ENCODE measurements around the gene B3GALT4.
"Not testable (repeated sequence)": the region's sequence is repeated elsewhere in the genome, so short reads cannot be mapped to it uniquely, and the experiment has no call there.

B3GALT4 gene

DNA sequence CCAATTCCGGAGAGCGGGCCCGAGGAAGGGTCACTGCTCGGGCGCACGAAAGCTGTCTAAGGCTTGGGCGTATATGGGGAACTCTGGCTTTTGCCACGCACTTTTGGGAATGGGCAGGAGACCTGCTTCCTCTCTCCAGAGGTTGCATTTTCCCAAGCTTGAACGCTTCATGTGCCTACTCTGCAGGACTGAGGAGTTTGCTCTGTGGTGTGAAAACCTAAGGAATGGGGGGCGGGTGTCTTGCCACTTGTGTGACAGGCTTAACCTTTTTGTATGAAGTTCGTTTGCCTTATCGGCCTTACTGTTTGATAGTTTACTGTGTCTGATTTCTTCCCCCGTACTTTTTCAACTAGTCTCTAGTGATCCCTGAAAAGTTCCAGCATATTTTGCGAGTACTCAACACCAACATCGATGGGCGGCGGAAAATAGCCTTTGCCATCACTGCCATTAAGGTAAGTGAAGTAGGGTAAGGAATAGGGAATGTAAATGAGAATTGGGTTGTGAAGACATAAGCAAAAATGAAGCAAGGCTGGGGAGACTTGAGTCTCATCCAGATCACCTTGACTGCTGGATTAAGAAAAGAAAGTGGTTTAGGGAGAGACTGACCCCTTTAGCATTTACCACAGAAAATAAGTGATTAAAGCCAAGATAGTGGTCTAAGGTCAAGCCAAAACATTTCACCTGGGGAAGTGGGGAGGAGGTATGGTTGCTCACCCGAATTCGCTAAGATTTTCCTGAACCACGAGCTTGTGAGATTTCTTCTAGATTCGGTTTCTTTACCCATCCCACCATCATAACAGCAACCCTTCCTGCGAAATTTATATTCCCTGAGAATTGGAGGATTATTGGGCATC lies 4.4 kb upstream of the B3GALT4 start:
- no peak for DNase-seq

DNA sequence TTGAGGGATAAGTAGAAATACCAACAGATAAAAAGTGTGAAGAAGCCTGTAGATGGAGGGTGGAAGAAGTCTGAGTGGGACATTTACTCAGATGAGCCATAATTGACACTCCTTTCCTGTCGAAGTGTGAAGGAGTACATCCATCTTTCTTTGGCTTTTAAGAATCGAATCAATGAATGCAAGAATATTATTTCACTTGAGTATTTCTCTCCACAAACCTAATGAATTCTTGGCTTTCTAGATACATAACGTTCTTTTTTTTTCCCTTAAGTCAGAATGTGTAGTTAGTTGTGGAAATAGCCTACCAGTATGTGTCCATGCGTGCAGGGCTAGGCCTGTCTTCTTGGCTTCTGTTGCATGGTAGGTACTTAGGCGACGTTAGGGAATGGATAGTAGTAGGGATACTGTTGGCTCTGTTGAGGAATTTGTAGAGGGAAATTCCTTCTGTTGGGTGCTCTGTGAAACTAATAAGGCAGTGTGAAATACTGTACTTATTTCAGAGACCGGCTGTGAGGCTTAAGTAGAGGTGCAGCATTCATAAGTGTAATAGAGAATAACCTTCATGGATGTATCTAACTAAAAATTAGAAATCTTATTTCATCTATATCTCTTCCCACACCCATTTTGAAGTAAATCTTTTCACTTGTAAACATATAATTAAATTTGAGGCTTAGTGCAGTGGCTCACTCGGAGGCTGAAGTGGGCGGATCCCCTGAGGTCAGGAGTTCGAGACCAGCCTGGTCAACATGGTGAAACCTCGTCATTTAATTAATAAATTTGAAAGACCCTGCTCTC lies 3.6 kb upstream of the B3GALT4 start:
- no peak for DNase-seq

DNA sequence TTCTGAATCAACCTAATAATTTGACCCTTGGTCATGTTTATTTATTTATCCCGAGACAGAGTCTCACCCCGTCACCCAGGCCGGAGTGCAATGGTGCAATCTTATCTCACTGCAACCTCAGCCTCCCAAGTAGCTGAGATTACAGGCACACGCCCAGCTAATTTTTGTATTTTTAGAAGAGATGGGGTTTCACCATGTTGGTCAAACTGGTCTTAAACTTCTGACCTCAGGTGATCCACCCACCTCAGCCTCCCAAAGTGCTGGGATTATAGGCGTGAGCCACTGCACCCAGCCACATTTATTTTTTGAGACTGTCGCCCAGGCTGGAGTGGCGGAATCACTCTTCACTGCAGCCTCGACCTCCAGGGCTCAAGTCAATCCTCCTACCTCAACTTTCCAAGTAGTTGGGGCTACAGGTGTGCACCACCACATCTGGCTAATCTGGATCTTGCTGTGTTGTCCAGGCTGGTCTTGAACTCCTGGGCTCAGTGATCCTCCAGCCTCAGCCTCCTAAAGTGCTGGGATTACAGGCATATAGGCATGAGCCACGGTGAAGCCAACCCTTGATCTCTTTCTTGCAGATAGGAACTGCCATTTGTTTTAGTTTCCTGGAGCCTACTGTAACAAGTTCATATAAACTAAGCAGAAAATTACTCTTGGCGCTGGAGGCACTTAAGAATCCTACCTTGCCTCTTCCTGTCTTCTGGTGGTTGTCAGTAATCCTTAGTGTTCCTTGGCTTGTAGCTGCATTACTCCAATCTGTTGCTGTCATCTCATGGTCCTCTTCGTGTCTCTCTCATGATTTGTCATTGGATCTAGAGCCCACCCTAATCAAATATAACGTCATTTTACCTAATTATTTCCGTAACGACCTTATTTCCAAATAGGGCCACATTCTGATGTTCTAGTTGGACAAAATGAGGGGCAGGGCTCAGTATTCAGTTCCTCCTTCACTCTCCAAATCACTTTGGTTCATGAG lies 2.7 kb upstream of the B3GALT4 start:
- DNase-seq: no peak

DNA sequence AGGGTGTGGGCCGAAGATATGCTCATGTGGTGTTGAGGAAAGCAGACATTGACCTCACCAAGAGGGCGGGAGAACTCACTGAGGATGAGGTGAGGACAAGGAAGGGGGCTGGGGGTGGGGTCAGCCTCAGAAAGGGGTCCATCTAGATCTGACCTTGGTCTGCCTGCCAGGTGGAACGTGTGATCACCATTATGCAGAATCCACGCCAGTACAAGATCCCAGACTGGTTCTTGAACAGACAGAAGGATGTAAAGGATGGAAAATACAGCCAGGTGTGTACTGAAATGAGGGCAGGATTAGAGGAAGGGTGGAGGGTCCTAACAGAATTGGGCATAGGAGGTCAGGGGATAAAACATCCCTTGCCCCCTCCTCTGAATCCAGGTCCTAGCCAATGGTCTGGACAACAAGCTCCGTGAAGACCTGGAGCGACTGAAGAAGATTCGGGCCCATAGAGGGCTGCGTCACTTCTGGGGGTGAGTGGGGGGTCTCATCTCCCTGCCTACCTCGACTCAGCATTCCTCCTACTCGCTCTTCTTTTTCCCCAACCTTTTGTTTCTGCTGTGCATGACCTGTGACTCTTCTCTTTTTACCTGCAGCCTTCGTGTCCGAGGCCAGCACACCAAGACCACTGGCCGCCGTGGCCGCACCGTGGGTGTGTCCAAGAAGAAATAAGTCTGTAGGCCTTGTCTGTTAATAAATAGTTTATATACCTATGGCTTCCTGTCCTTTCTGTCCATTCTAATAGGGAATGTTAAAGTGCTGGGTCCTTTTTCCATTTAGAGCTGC lies 935 bp upstream of the B3GALT4 start:
- DNase-seq: not testable (repeated sequence)

DNA sequence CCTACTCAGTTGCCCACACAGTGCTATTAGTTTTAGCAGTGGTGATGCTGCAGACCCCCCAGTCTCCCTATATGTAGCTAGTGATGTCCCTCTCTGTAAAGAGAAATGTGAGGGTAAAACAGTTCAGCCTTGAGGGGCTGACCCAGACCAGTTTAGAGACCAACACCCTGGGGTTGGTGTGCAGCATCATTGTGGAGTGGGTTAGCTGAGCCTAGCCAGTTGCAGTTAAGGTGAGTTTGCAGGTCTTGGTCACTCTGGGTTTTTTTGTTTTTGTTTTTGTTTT lies 401 bp upstream of the B3GALT4 start:
- no peak for DNase-seq

DNA sequence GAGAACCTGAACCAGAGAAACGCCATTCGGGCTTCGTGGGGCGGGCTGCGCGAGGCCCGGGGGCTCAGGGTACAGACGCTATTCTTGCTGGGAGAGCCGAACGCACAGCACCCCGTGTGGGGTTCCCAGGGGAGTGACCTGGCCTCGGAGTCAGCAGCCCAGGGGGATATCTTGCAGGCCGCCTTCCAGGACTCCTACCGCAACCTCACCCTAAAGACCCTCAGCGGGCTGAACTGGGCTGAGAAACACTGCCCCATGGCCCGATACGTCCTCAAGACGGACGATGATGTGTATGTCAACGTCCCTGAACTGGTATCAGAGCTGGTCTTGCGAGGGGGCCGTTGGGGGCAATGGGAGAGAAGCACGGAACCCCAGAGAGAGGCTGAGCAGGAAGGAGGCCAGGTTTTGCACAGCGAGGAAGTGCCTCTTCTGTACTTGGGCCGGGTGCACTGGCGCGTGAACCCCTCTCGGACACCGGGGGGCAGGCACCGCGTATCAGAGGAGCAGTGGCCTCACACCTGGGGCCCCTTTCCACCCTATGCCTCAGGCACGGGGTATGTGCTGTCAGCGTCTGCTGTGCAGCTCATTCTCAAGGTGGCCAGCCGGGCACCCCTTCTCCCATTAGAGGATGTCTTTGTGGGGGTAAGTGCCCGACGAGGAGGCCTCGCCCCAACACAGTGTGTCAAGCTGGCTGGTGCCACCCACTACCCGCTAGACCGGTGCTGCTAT lies 904 bp downstream of the B3GALT4 start:
- DNase-seq: peak; percentile 33

DNA sequence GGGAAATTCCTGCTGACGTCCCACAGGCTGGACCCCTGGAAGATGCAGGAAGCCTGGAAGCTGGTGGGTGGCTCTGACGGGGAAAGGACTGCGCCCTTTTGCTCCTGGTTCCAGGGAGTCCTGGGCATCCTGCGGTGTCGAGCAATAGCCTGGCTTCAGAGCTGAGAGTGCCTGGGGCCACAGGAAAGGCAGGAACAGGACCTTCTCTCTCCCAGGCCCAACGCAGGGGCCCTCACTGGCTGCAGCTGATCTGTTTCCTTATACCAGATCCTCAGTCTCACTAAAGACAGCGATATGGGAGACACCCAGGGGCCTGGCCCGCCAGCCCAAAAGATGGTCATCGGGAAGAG lies 1.4 kb downstream of the B3GALT4 start:
- no peak for DNase-seq

DNA sequence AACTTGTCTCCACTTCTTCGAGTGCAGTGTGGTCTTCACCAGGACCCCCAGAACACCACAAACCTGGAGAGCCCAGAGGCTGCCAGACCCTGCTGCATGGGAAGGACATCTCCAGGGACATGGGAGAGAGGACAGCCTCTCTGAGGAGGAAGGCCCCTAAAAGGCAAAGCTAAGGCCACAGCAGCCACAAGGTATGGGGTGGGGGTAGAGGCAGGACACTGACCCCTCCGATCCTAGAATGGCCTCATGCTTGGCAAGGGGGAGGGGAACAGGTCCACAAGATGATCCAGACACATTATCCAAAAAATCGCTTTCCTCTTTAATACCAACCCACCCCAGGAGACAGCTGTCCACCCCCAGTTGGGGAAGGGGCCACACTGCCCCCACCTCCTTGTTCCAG lies 1.9 kb downstream of the B3GALT4 start:
- DNase-seq: no peak

DNA sequence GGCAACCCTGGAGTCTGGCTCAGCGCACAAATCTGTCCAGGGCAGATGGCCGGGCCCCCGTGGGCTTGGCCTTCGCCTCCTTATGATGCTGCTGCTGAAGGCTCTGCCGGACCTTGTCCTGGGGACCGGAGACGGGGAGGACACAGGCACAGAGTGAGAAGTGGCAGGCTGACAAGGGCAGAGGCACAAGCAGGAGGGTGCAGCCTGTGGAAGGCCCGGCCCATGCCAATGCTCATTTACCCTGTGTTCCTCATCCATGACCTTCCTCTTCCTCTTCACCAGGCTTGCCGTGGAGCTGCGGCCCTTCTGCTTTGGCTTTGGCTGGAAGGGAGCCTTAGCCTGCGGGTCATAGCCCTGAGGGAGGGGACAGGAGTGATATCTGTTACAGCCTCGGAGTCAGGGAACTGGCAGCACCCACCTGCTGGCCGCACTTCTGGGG lies 2.4 kb downstream of the B3GALT4 start:
- DNase-seq: no peak

DNA sequence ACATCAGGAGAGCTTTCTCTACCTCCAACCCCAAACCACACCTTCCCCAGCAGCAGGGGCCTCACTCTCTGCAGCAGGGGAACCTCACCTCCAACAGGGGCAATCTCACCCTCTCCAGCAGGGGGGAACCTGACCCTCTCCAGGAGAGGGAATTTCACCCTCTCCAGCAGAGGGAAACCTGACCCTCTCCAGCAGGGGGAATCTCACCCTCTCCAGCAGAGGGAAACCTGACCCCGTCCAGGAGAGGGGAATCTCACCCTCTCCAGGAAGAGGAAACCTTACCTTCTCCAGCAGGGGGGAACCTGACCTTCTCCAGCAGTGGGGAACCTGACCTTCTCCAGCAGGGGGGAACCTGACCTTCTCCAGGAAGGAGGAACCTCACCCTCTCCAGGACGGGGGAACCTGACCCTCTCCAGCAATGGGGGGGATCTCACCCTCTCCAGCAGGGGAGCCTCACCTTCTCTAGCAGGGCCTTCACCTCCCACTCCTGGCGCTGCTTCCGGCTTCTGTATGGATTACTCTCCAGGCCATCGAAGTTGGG lies 3.1 kb downstream of the B3GALT4 start:
- no peak for DNase-seq

DNA sequence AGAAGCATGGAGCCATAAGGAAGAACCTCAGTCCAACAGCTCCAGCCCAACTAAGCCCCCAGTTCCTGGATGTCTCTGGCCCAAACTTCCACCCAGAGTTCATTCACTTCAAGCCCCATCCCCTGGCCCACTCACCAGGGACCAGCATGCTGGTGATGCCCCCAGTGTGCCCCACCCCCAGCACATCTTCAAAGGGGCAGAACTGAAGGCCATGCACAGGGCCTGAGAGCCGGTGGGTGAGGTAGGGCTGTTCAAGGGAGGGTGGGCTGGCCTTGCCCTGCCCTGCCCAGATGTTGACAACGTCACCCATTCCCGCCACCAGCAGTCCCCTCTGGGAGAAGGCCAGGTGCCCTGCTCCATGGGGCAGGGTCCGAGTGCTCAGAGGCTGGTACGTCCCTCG lies 3.6 kb downstream of the B3GALT4 start:
- no peak for DNase-seq

DNA sequence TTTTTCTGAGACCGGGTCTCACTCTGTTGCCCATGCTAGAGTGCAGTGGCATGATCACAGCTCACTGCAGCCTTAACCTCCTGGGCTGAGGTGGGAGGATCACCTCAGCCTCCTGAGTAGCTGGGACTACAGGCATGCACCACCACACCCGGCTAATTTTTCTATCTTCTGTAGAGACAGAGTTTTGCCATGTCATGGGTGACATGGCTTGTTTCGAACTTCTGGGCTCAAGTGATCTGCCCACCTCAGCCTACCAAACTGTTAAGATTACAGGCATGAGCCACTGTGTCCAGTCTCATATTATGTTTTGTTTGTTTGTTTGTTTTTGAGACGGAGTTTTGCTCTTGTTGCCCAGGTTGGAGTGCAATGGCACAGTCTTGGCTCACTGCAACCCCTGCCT lies 8.3 kb downstream of the B3GALT4 start:
- not testable (repeated sequence) for DNase-seq

DNA sequence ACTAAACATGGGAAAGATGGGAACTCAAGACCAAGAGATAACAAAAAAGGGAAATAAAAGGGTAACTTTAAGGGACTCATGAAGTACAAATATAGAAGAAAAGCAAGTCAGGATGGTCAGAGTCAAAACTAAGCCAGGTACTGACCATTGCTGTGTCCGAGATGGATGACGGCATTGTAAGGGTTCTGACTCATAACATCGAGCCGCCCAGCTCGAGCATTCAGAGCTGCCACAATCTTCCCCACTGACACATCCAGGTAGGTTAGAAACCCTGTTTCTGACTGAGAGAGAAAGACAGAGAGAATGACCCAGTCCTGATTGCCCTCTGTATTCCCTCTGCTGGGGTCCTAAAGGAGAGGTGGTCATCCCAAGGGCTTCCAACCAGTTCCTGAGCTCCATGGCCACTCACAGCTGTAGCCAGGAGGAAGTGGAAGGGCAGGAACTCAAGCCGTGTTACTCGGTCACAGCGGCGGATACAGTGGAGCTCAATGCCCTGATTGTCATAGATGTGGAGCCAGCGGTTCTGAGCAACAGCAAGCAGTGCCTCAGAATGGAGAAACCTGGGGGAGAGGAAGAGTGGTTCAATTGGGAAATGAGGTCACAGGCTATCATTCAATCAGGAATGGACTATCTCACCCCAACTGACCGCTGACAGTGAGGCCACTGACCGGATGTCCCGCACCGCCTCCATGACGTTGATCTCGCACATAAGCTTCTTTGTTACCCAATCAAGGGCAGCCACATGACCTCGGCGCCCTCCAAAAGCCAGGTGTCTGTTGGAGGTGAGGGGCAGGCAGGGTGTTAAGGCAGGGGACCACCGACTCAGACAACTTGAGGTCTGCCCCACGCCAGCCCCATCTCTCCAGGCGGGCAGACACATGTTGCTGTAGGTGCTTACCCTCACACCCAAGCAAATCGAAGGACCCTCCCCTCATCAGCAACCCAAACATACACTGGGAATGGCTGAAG lies 10.3 kb downstream of the B3GALT4 start:
- DNase-seq: no peak

DNA sequence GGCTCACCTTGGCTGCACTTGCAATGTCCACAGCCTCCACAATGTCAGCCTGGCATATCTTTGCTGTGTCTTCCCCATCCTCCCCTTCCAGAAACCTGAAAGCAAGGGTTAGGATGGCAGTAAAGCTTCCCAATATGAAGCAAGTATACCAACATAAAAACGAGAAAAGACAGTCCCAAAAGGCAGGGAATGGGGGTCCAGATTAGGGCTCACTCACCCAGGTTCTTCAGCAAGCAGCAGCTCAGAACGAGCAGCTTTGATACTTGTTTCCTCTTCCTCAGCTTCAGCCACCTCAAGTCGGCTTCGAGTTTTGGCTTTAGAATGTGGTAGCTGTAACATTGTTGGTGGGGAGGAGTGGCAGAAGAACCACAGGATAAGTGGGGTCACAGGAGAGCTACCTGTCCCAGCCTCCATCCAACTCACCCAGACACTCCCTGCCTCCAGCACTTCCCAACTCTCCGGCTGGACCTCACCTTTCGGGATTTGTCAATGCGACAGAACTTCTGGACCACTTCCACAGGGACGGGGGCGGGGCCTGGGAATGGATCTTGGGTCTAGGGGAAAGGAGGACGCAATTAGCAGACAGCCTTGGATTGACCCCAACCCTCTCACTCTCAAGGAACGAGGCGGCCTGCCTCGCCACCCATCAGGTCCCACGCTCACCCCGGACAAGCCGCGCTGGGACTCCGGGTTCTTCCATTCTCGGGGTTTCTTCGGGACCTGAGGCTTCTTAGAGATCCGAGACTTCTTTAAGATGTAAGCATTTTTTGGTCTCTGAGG lies 11.4 kb downstream of the B3GALT4 start:
- DNase-seq: no peak

DNA sequence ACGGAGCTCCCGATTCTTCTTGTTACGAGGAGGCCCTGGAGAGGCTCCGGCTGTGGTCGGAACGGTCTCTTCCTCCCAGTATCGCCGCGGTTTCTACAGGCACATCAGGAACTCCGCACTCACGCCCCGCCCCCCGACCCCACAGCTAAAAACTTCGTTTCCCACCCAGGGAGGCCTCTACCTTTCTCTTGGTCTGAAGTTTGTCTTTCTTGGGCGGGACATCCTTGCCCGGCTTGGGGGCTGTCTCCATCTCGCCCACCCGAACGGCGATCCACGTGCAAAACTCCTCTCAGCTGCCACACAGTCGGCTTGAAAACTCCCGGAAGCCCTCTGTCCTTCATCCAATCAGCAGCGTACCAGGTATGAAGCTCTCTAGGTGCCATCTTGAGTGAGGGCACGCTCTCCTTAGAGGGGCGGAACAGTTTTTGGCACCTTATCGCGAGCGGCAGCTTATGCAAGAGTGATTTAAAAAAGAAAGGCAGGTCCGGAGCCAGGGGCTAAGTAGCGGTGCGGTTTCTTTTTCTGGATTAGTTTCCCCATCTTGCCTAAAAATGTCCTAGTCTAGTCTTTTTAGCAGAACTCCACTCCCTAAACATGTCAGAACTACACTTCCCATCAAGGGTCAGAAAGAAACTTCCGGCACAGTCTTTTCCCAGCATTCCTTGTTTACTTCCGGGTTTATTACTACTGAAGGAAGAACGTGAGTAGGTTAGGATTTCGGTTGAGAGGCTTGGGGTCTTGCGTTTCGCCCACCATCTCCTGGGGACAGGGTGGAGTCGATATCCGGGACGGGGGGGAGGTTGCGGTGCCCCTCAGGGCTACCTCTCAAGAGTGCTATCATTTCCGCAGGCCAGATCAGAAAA lies 12.2 kb downstream of the B3GALT4 start, which contains the start of the genes PFDN6 and WDR46:
TSS of gene PFDN6 (plus strand) at position 681 of the 863 bp plus-strand sequence. CDS start 256 bp downstream, outside the sequence.
TSS of gene WDR46 (minus strand) at position 319 of the 863 bp plus-strand sequence. CDS start at position 250, 69 bp downstream.
- DNase-seq: peak; percentile 86

DNA sequence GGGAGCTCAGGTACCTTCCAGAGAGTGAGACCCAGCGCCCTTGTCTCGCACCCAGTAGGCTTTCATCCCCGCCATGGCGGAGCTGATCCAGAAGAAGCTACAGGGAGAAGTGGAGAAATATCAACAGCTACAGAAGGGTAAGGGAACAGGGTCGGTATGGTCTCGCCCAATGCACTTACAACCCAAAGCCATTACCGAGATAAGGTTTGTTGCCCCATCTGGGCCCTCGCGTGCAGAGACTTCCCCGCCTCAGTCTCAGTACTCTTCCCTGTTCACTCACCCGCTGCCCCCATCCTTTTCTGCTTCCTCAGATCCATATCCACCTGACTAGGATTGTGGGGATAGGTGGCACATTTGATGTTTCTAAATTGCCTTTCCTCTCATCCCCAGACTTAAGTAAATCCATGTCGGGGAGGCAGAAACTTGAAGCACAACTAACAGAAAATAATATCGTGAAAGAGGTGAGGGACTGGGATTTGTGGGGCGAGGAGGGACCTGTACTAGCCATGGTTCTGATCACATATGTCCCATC lies 12.9 kb downstream of the B3GALT4 start:
- DNase-seq: no peak

DNA sequence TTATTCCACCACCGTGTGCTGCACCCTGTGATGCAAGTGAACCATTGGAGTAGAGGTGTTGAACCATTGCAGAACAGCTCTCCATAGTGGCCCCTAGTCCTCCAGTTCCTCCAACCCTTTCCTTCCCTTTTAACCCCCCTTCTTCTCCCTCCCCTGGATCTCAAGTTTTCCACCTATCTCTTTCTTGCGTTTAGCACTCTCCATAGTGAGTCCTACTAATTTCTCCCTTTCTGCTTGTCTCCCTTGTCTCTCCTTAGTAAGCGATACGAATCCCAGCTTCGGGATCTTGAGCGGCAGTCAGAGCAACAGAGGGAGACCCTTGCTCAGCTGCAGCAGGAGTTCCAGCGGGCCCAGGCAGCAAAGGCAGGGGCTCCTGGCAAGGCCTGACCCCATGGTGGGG lies 13.5 kb downstream of the B3GALT4 start:
- no peak for DNase-seq
